Superior temporal gyrus (tissue), 1 donor: ENCODE data around the gene RET.

Experiments
- DNase-seq: peaks from one replicate; pipeline ENCODE4 v3.0.0-alpha.2; 2016; ENCODE audit errors: extremely low spot score

Gene RET

GRCh38 chr10:43076876-43077420 is at the start of gene RET:
Gene RET (plus strand): TSS chr10:43077069. CDS start chr10:43077259, 190 bp downstream.
- DNase-seq: no peak

GRCh38 chr10:43027331-43027955 is 49.4 kb upstream of the RET start:
- no peak for DNase-seq

GRCh38 chr10:43028143-43028542 is 48.7 kb upstream of the RET start:
- DNase-seq: no peak

GRCh38 chr10:43029043-43029442 is 47.8 kb upstream of the RET start:
- no peak for DNase-seq

- DNase-seq: no peak
These were observed 44.3 kb upstream of the RET start for GRCh38 chr10:43032613-43033012.

- no peak for DNase-seq
These were observed 41.1 kb upstream of the RET start for GRCh38 chr10:43035800-43036199.

- no peak for DNase-seq
These were observed 40.1 kb upstream of the RET start for GRCh38 chr10:43036481-43037428.

- DNase-seq: no peak
These were observed 39.4 kb upstream of the RET start for GRCh38 chr10:43037440-43037839.

- no peak for DNase-seq
These were observed 38.7 kb upstream of the RET start for GRCh38 chr10:43037942-43038782.

- DNase-seq: no peak
These were observed 37.9 kb upstream of the RET start for GRCh38 chr10:43038783-43039623.

- no peak for DNase-seq
These were observed 37.0 kb upstream of the RET start for GRCh38 chr10:43039624-43040481.

GRCh38 chr10:43040482-43041256 is 36.2 kb upstream of the RET start:
- no peak for DNase-seq

- no peak for DNase-seq
These were observed 35.2 kb upstream of the RET start for GRCh38 chr10:43041422-43042342.

- DNase-seq: no peak
These were observed 34.1 kb upstream of the RET start for GRCh38 chr10:43042503-43043341.

- DNase-seq: no peak
These were observed 33.5 kb upstream of the RET start for GRCh38 chr10:43043342-43043772.

GRCh38 chr10:43043773-43044447 is 33.0 kb upstream of the RET start:
- DNase-seq: no peak
